Panc1 (cell line): ENCODE data around the gene THBS4.

ENCODE experiments used
- CTCF ChIP-seq: fragments of 450-650 bp; IDR thresholded peaks from 2 replicates; pipeline ENCODE4 v1.5.1; 2017; ENCODE audit warnings: mild to moderate bottlenecking
- POLR2AphosphoS5 ChIP-seq: IDR thresholded peaks from 2 replicates; pipeline ENCODE4 v1.6.1; 2012; ENCODE audit warnings: mild to moderate bottlenecking, low read depth, low read length, moderate library complexity
- REST ChIP-seq, 2 experiments: IDR thresholded peaks; 2 replicates each; pipeline ENCODE4 v1.6.1; 2011 to 2012; ENCODE audit warnings: low read depth in 2 of 2, control low read depth in 1 of 2, low read length in 1 of 2, mild to moderate bottlenecking in 1 of 2, moderate library complexity in 1 of 2; ENCODE audit not compliant: insufficient read depth in 1 of 2
- SIN3A ChIP-seq: IDR thresholded peaks from 2 replicates; pipeline ENCODE4 v1.6.1; 2012; ENCODE audit warnings: low read depth, mild to moderate bottlenecking, low read length, moderate library complexity, borderline replicate concordance; ENCODE audit not compliant: insufficient read depth
- TCF7L2 ChIP-seq: IDR thresholded peaks from 2 replicates; pipeline ENCODE4 v1.6.1; 2011; ENCODE audit warnings: mild to moderate bottlenecking, low read depth, low read length, inconsistent platforms

- TF ChIP-seq REST (IDR thresholded peaks at IDR 0.05; ENCODE audit: insufficient read depth in 1 of 2, low read depth in 2 of 2, low read length in 1 of 2) (no peak), CTCF (no peak), POLR2AphosphoS5 (no peak), SIN3A (no peak), TCF7L2 (no peak)
These were observed 42.0 kb downstream of the THBS4 start for GRCh38 chr5:80077051-80077714.
